Upper lobe of left lung (tissue), 6 donors: ENCODE data around the gene DAG1. TPM values are rescaled to one million over a fixed set of nuclear protein-coding genes. Genes with fewer than 3 reads are reported as not detected.

Experiments used
- ATAC-seq, 2 donors: fragments of 200-7000 bp; cut with Tn5 transposase; one replicate each; pipeline ENCODE4 v1.9.1; 2022; ENCODE audit warnings: mild to moderate bottlenecking in 2 of 2, moderate library complexity in 2 of 2; ENCODE audit not compliant: low FRiP score in 2 of 2
- DNase-seq, 2 donors: peaks; one replicate each; pipeline ENCODE4 v3.0.0-alpha.2; 2019 to 2020
- H3K27ac ChIP-seq, 4 donors: fragments of 200-600 bp; sonication (generic); one replicate each; pipeline ENCODE4 v1.5.1; 2016 to 2019
- H3K27me3 ChIP-seq, 4 donors: fragments of 200-600 bp; sonication (generic); one replicate each; pipeline ENCODE4 v1.5.1; 2017 to 2019
- H3K36me3 ChIP-seq, 4 donors: fragments of 200-600 bp; sonication (generic); one replicate each; pipeline ENCODE4 v1.5.1; 2016 to 2019
- H3K4me1 ChIP-seq, 4 donors: fragments of 200-600 bp; sonication (generic); one replicate each; pipeline ENCODE4 v1.5.1; 2018 to 2019
- H3K4me3 ChIP-seq, 4 donors: fragments of 200-600 bp; sonication (generic); one replicate each; pipeline ENCODE4 v1.5.1; 2017 to 2019; ENCODE audit warnings: mild to moderate bottlenecking in 2 of 4, moderate library complexity in 1 of 4
- H3K9me3 ChIP-seq, 4 donors: fragments of 200-600 bp; sonication (generic); one replicate each; pipeline ENCODE4 v1.5.1; 2018 to 2019
- EP300 ChIP-seq, 4 donors: sonication (generic); formaldehyde crosslinking; IDR thresholded peaks; one replicate each; pipeline ENCODE4 v1.5.1; 2017; ENCODE audit warnings: antibody characterized with exemption in 4 of 4, control low read depth in 2 of 4
- POLR2A ChIP-seq, 4 donors: fragments of 450-650 bp; IDR thresholded peaks; one replicate each; pipeline ENCODE4 v1.5.1; 2016 to 2017; ENCODE audit warnings: antibody characterized with exemption in 4 of 4, mild to moderate bottlenecking in 2 of 4
- POLR2AphosphoS5 ChIP-seq, 2 donors: sonication (generic); formaldehyde crosslinking; IDR thresholded peaks; one replicate each; pipeline ENCODE4 v1.5.1; 2017; ENCODE audit warnings: antibody characterized with exemption in 2 of 2
- WGBS, 2 donors: methylation state at CpG; one replicate each; pipeline ENCODE4 v1.1.5; 2017 to 2018; 5-methylcytosine and 5-hydroxymethylcytosine counted together
- total RNA-seq, 6 donors: library from RNA; depleted of rRNA in 4 of 6; stranded (reverse); fragments of >200 nt in 4 of 6; gene quantifications; one replicate each; pipeline versions ENCODE4 v1.1.0 to v1.2.1, GENCODE V29; 2016 to 2021
- TF ChIP-seq, protein P1 (sequence below), 6 experiments: fragments of 450-650 bp in 4 of 6; fragments of 200-600 bp in 2 of 6; sonication (generic) in 2 of 6; IDR thresholded peaks; one replicate each; pipeline ENCODE4 v1.5.1; 2016 to 2019; ENCODE audit warnings: antibody characterized with exemption in 6 of 6
- donor health status: DM: no; HTN: no; CAD: no; lungs with moderate emphysema.
- donor health status: DM: no; HTN: yes; CAD: no; lungs with severe emphysema.

DAG1 gene
- total RNA-seq = 100 to 1,000 TPM in 1 of 6 donors, 10 to 100 TPM in 5; 22.0 to 104 (median 73.5) TPM

DNA sequence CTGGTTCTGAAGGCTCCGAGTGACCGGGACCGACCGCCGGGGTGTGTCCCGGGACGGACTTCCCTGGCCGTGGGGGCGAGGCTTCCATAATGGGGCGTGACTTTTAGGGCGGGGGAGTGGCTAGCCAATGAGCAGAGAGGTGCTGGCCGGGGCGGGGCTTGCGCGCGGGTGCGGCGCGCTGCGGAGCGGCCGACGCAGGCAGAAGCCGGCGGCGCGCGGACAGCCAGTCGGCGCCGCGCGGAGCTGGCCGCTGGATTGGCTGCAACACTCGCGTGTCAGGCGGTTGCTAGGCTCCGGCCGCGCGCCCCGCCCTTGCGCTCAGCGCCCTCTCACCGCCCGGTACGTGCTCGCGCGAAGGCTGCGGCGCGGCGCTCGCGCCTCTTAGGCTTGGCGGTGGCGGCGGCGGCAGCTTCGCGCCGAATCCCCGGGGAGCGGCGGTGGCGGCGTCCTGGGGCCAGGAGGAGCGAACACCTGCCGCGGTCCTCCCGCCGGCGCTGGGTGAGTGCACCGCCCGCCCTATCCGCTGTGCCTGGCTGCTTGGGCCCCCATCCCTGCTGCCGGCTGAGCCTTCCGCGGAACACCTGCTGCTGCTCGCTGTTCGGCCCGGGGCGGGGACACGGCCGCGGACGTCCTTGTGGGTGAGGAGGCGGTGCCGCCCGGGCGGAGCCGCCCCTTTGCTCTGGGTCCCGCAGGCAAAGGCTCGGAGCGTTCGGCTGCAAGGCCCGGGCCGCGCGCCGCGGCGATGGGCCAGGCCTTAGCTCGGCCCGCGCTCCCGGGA, at the start of gene DAG1:
Gene DAG1 (plus strand): TSS at position 332 of the 778 bp plus-strand sequence. CDS start 40,268 bp downstream, outside the sequence.
- TF ChIP-seq EP300 (IDR thresholded peaks at IDR 0.05) (peak in 1 of 4 donors; percentile 6), POLR2AphosphoS5 (IDR thresholded peaks at IDR 0.05) (peak; percentile 20 to 77), POLR2A (IDR thresholded peaks at IDR 0.05) (peak in 3 of 4 donors; percentile 54 to 93 (median 69))
- TF ChIP-seq, protein P1, sequence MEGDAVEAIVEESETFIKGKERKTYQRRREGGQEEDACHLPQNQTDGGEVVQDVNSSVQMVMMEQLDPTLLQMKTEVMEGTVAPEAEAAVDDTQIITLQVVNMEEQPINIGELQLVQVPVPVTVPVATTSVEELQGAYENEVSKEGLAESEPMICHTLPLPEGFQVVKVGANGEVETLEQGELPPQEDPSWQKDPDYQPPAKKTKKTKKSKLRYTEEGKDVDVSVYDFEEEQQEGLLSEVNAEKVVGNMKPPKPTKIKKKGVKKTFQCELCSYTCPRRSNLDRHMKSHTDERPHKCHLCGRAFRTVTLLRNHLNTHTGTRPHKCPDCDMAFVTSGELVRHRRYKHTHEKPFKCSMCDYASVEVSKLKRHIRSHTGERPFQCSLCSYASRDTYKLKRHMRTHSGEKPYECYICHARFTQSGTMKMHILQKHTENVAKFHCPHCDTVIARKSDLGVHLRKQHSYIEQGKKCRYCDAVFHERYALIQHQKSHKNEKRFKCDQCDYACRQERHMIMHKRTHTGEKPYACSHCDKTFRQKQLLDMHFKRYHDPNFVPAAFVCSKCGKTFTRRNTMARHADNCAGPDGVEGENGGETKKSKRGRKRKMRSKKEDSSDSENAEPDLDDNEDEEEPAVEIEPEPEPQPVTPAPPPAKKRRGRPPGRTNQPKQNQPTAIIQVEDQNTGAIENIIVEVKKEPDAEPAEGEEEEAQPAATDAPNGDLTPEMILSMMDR (IDR thresholded peaks at IDR 0.05) = peak in 4 of 6 experiments; percentile 21 to 42 (median 32)
- ATAC-seq (peak; percentile 96), DNase-seq (peak; percentile 98 to 99)
- Histone ChIP-seq H3K27ac (peak within 1 kb of the TSS; percentile 96 to 99 (median 96)), H3K36me3 (peaks cover 0 to 4% (median 0%) of the 10 kb centered on the region in 4 donors), H3K9me3 (no peaks in the 10 kb centered on the region), H3K4me1 (peaks cover 28 to 47% (median 36%) of the 10 kb centered on the region in 4 donors), H3K4me3 (peak within 1 kb of the TSS; percentile 75 to 95 (median 85)), H3K27me3 (no peaks in the 10 kb centered on the region)
- 1% methylated on average over 54 of the region's 108 CpGs; no CpG with 5 or more reads in 1 of the 2 donors for WGBS, 2 donors

DNA sequence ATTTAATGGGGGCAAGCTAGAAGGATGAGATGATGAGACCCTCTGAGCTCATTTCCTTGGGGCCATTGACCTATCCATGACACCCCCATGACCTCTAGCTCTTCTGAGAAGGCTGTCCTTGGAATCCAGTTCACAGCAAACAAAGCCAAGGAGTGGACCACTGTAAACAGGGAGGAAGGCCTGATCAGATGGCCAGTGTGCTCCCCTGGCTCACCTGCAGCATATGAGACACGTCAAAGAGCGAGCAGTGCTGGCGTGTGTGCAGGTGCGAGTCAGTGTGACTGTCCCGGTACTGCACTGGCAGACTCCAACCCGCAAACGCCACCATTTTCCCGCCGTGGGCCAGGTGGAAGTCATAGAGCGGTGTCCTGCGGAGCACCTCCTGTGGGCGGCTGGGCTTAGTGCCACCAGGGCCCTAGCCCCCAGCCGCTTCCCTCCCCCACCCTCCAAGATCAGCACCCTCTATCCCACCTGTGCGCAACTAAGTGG, 48.1 kb upstream of the DAG1 start:
- TF ChIP-seq POLR2A (IDR thresholded peaks at IDR 0.05) (no peak), POLR2AphosphoS5 (IDR thresholded peaks at IDR 0.05) (no peak), EP300 (IDR thresholded peaks at IDR 0.05) (no peak)
- TF ChIP-seq, protein P1 (IDR thresholded peaks at IDR 0.05) = no peak
- Histone ChIP-seq H3K27me3 (no peaks in the 10 kb centered on the region), H3K4me1 (peaks cover 3 to 15% (median 8%) of the 10 kb centered on the region in 4 donors), H3K9me3 (no peaks in the 10 kb centered on the region), H3K27ac (no peak overlapping the region), H3K4me3 (peak overlapping the region in 3 of 4 donors; percentile 17 to 36 (median 30)), H3K36me3 (peaks cover 0 to 43% (median 17%) of the 10 kb centered on the region in 4 donors)
- ATAC-seq (no peak), DNase-seq (no peak)
- WGBS, 2 donors = 69% methylated on average over 12 of the region's 14 CpGs; no CpG with 5 or more reads in 1 of the 2 donors

DNA sequence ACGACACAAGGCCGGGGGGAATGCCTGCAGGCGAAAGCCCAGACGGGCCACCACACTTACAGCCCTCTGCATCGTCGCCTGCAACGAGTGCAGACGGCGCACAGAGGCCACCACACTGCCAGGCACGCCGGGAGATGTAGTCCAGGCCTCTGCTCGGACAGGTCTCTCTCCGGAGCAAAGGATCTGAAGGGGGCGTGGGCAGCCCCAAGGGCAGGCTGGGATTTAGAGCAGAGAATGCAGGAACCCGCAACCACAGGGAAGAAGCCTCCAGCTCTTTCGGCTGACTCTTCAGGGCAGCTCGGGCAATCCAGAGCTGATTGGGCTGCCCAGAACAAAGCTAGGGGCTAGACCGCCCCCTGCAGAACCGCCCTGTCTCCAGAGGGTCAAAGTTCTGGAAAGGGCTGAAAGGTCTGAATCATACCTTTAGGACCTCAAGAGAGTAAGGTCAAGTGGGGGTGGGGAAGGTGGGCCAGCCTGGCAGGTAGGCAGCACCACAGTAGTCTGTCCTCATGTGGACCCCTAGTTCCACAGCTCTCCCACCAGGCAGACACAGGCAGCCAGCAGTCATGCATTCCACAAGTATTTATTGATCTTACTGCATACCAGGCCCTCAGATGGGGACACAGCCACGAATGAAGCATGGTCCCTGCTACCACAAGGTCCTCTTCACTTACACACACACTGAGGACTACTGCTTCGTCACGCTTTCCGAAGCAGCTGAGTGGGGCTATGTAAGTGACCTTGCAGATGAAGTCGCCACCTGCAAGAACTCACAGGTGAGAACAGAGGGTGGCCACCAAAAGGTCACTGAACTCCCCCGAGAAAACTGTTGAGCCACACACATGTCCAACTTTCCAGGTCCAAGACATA, 47.5 kb upstream of the DAG1 start, which contains the start of gene AMT:
Gene AMT (minus strand): TSS at position 95 of the 870 bp plus-strand sequence. CDS start 23 bp downstream, at position 72.
- Histone ChIP-seq H3K4me1 (peaks cover 0 to 13% (median 3%) of the 10 kb centered on the region in 4 donors), H3K27ac (peak within 1 kb of the TSS in 1 of 4 donors; percentile 29), H3K27me3 (no peaks in the 10 kb centered on the region), H3K4me3 (peak within 1 kb of the TSS in 3 of 4 donors; percentile 17 to 36 (median 30)), H3K9me3 (no peaks in the 10 kb centered on the region), H3K36me3 (peaks cover 0 to 37% (median 17%) of the 10 kb centered on the region in 4 donors)
- peak; percentile 25 to 50 for ATAC-seq
- DNase-seq = peak; percentile 39 to 79
- WGBS, 2 donors = 48 to 79% methylated on average over 8 to 24 of the region's 25 CpGs
- TF ChIP-seq, protein P1 (IDR thresholded peaks at IDR 0.05) = no peak
- peak in 1 of 4 donors; percentile 9 for TF ChIP-seq POLR2A (IDR thresholded peaks at IDR 0.05)
- TF ChIP-seq EP300 (IDR thresholded peaks at IDR 0.05) = no peak
- TF ChIP-seq POLR2AphosphoS5 (IDR thresholded peaks at IDR 0.05) = no peak

DNA sequence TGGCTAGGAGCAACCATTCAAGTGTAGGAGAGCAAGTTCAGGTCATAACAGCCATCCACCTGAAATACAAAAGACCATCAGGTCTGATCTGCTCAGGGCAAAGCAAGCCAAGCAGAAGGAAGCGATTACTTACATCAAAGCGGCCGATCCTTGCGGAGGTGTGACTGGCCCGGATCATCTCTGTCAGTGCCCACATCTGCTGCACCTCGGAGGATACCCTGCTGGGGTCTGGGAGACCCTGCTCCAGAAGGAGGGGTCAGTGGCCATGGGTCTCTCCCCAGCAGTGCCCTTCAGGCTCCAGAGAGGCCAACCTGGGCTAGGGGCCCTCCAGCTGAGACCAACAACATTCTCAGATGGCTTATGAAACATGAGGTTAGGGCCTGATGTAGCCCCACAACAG, 45.3 kb upstream of the DAG1 start:
- no peak overlapping the region for H3K27ac ChIP-seq
- H3K27me3 ChIP-seq = no peaks in the 10 kb centered on the region
- TF ChIP-seq, protein P1 (IDR thresholded peaks at IDR 0.05) = no peak
- TF ChIP-seq POLR2AphosphoS5 (IDR thresholded peaks at IDR 0.05) (no peak), EP300 (IDR thresholded peaks at IDR 0.05) (no peak), POLR2A (IDR thresholded peaks at IDR 0.05) (no peak)
- ATAC-seq (no peak), DNase-seq (no peak)
- peaks cover 3 to 24% (median 7%) of the 10 kb centered on the region in 4 donors for H3K4me1 ChIP-seq
- no peak overlapping the region for H3K4me3 ChIP-seq
- H3K9me3 ChIP-seq = no peaks in the 10 kb centered on the region
- WGBS, 2 donors = 98 to 100% methylated on average over 2 to 6 of the region's 6 CpGs
- H3K36me3 ChIP-seq = peaks cover 0 to 26% (median 14%) of the 10 kb centered on the region in 4 donors
